ENCODE data around the gene SPDYE1. TPM values are rescaled to one million over a fixed set of nuclear protein-coding genes. Genes with fewer than 3 reads are reported as not detected.
A peak's percentile ranks its signal among the peaks of the same experiment; 100 is the strongest.

Gene SPDYE1
- total and polyA plus RNA-seq, 2 of the 13 experiments (the other 11 are each of a cell fraction or from before 2014, with no cell fraction given) = not detected

DNA sequence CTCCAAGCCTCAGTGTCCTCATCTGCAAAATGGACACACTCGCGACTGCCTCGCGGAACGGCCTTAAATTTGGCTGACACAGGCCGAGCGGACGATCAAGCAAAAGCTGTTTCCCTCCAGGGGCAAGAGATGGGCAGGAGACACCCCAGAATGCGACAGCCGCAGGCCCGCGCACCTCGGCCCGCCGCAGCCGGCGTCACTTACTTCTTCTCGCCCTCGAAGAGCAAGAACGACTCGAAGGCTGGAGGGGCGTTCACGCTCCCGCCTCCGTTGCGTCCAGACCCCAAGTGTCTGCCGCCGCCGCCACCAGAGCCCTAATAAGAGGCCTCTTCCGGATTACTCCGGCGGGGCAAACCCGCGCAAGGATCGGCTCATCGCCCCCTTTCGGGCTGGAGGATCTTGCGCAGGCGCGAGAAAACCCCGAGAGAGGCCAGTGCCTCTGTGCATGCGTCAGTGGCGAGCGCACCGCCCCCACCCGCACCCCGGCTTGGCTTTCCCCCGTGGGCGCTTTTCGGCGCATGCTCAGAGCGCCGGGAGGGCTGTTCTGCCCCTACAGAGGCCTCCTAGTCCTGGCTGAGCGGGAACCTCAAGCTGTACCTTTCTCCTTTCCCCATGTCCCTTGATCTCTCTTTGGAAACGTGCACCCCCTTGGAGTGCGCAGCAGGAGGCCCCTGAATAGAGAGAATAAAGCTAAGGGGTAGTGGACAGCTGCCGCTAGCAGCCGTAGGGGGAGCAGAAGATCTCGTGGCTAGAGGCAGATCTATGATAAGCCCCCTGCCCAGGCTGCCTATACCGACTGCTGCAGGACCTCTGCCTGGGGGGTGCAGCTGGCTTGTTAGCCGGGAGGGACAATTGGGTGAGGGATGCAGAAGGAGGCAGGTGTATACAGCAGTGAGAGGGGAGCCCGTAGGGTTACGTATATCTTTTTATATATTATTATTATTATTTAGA lies 21.4 kb downstream of the SPDYE1 start (continued):
- peak; percentile 67; the same call in 1 of the 2 replicates for TF ChIP-seq ZNF747 (CRISPR knock-in tag; IDR thresholded peaks at IDR 0.05; ENCODE audit: borderline replicate concordance)
- TF ChIP-seq, protein P1, sequence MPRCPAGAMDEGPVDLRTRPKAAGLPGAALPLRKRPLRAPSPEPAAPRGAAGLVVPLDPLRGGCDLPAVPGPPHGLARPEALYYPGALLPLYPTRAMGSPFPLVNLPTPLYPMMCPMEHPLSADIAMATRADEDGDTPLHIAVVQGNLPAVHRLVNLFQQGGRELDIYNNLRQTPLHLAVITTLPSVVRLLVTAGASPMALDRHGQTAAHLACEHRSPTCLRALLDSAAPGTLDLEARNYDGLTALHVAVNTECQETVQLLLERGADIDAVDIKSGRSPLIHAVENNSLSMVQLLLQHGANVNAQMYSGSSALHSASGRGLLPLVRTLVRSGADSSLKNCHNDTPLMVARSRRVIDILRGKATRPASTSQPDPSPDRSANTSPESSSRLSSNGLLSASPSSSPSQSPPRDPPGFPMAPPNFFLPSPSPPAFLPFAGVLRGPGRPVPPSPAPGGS (CRISPR knock-in tag; IDR thresholded peaks at IDR 0.05) = peak; percentile 61
- TF ChIP-seq, protein P2, sequence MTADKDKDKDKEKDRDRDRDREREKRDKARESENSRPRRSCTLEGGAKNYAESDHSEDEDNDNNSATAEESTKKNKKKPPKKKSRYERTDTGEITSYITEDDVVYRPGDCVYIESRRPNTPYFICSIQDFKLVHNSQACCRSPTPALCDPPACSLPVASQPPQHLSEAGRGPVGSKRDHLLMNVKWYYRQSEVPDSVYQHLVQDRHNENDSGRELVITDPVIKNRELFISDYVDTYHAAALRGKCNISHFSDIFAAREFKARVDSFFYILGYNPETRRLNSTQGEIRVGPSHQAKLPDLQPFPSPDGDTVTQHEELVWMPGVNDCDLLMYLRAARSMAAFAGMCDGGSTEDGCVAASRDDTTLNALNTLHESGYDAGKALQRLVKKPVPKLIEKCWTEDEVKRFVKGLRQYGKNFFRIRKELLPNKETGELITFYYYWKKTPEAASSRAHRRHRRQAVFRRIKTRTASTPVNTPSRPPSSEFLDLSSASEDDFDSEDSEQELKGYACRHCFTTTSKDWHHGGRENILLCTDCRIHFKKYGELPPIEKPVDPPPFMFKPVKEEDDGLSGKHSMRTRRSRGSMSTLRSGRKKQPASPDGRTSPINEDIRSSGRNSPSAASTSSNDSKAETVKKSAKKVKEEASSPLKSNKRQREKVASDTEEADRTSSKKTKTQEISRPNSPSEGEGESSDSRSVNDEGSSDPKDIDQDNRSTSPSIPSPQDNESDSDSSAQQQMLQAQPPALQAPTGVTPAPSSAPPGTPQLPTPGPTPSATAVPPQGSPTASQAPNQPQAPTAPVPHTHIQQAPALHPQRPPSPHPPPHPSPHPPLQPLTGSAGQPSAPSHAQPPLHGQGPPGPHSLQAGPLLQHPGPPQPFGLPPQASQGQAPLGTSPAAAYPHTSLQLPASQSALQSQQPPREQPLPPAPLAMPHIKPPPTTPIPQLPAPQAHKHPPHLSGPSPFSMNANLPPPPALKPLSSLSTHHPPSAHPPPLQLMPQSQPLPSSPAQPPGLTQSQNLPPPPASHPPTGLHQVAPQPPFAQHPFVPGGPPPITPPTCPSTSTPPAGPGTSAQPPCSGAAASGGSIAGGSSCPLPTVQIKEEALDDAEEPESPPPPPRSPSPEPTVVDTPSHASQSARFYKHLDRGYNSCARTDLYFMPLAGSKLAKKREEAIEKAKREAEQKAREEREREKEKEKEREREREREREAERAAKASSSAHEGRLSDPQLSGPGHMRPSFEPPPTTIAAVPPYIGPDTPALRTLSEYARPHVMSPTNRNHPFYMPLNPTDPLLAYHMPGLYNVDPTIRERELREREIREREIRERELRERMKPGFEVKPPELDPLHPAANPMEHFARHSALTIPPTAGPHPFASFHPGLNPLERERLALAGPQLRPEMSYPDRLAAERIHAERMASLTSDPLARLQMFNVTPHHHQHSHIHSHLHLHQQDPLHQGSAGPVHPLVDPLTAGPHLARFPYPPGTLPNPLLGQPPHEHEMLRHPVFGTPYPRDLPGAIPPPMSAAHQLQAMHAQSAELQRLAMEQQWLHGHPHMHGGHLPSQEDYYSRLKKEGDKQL (CRISPR knock-in tag; IDR thresholded peaks at IDR 0.05; ENCODE audit: low read depth) = peak; percentile 52; the same call in 1 of the 2 replicates
- TF ChIP-seq KLF6 (CRISPR knock-in tag; IDR thresholded peaks at IDR 0.05) = peak; percentile 69; the same call in 1 of the 2 replicates
- peak; percentile 56; the same call in 1 of the 2 replicates for TF ChIP-seq MIXL1 (CRISPR knock-in tag; IDR thresholded peaks at IDR 0.05)
- TF ChIP-seq SALL2 (CRISPR knock-in tag; IDR thresholded peaks at IDR 0.05) = peak; percentile 89
- TF ChIP-seq, protein P3, sequence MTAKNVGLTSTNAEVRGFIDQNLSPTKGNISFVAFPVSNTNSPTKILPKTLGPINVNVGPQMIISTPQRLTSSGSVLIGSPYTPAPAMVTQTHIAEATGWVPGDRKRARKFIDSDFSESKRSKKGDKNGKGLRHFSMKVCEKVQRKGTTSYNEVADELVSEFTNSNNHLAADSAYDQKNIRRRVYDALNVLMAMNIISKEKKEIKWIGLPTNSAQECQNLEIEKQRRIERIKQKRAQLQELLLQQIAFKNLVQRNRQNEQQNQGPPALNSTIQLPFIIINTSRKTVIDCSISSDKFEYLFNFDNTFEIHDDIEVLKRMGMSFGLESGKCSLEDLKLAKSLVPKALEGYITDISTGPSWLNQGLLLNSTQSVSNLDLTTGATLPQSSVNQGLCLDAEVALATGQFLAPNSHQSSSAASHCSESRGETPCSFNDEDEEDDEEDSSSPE (CRISPR knock-in tag; IDR thresholded peaks at IDR 0.05) = peak; percentile 79
- peak; percentile 73 for TF ChIP-seq MED1 (CRISPR knock-in tag; IDR thresholded peaks at IDR 0.05)
- peak; percentile 71; the same call in 1 of the 2 replicates for TF ChIP-seq RXRA (CRISPR knock-in tag; IDR thresholded peaks at IDR 0.05)
- peak; percentile 88 for TF ChIP-seq POGZ (CRISPR knock-in tag; IDR thresholded peaks at IDR 0.05)
- TF ChIP-seq ZNF136 (CRISPR knock-in tag; IDR thresholded peaks at IDR 0.05; ENCODE audit: low read depth) = peak; percentile 66; the same call in 1 of the 2 replicates
- TF ChIP-seq ZSCAN30 (CRISPR knock-in tag; IDR thresholded peaks at IDR 0.05) = 0 out of 2 replicates have a peak, but pooled peaks have one; percentile 50
- peak; percentile 46; the same call in 1 of the 2 replicates for TF ChIP-seq ARNTL (CRISPR knock-in tag; IDR thresholded peaks at IDR 0.05)
- TF ChIP-seq ZMYM4 (CRISPR knock-in tag; IDR thresholded peaks at IDR 0.05) = peak; percentile 95
- TF ChIP-seq, protein P4, sequence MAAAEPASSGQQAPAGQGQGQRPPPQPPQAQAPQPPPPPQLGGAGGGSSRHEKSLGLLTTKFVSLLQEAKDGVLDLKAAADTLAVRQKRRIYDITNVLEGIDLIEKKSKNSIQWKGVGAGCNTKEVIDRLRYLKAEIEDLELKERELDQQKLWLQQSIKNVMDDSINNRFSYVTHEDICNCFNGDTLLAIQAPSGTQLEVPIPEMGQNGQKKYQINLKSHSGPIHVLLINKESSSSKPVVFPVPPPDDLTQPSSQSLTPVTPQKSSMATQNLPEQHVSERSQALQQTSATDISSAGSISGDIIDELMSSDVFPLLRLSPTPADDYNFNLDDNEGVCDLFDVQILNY (CRISPR knock-in tag; conservative IDR thresholded peaks at IDR 0.05) = peak; percentile 85
- TF ChIP-seq CREB1 (IDR thresholded peaks at IDR 0.05) = 0 out of 2 replicates have a peak, but pooled peaks have one; percentile 33
- peak; percentile 43; the same call in 1 of the 2 replicates for TF ChIP-seq CREB1 (CRISPR knock-in tag; IDR thresholded peaks at IDR 0.05)
- peak; percentile 84 for TF ChIP-seq HOXA3 (CRISPR knock-in tag; IDR thresholded peaks at IDR 0.05)
- TF ChIP-seq, protein P5, sequence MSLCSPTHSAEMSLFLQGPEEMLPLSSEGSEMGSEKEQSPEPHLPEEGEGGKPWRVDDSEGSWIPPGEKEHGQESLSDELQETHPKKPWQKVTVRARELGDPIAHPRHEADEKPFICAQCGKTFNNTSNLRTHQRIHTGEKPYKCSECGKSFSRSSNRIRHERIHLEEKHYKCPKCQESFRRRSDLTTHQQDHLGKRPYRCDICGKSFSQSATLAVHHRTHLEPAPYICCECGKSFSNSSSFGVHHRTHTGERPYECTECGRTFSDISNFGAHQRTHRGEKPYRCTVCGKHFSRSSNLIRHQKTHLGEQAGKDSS (CRISPR knock-in tag; IDR thresholded peaks at IDR 0.05; ENCODE audit: borderline replicate concordance, low read depth) = 0 out of 2 replicates have a peak, but pooled peaks have one; percentile 42
